Choroid plexus epithelial cell (primary cell): ENCODE measurements around the gene MICAL3.
"Not testable (repeated sequence)": the region's sequence is repeated elsewhere in the genome, so short reads cannot be mapped to it uniquely, and the experiment has no call there.

Source experiments
- DNase-seq: peaks from one replicate; pipeline ENCODE4 v3.0.0-alpha.2; 2010; ENCODE audit warnings: low read depth
- H3K4me3 ChIP-seq: 2 replicates; pipeline ENCODE4 v1.5.1; 2011; ENCODE audit warnings: low read depth, mild to moderate bottlenecking, control low read depth, low read length, moderate library complexity
- TF ChIP-seq, protein P1 (sequence below): conservative IDR thresholded peaks from 2 replicates; pipeline ENCODE4 v1.5.1; 2011; ENCODE audit warnings: low read depth, mild to moderate bottlenecking, control low read depth, inconsistent platforms, low read length, moderate library complexity

Gene MICAL3

DNA sequence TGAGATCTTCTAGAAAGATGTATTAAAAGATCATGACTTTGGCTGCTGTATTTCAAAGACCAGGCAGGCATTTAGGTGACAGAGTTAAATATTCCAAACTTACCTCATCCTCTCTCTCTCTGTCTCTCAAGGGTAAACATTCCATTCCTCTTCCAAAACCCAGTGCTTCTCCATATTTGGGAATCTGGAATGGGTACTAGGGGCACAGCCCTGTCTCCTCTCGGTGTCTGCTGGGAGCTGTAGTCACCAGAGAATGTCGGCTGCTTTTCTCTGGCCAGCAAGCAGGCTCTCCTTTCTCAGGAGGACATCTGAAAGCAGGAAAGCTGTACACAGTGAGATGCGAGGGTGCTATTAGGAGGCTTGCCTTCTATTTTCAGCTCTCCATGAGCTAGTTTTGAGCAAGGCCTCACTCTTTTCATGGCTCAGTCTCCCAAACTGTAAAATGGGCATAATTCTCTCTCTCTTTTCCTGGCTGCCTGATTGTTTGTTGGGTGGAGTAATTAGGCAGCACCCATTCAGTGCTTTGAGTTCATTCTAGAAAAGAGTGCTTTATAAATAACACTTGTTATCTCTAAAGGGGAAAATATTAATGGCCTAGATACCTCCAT, 44.1 kb upstream of the MICAL3 start:
- no peak for DNase-seq
- no peak overlapping the region for H3K4me3 ChIP-seq
- TF ChIP-seq, protein P1, sequence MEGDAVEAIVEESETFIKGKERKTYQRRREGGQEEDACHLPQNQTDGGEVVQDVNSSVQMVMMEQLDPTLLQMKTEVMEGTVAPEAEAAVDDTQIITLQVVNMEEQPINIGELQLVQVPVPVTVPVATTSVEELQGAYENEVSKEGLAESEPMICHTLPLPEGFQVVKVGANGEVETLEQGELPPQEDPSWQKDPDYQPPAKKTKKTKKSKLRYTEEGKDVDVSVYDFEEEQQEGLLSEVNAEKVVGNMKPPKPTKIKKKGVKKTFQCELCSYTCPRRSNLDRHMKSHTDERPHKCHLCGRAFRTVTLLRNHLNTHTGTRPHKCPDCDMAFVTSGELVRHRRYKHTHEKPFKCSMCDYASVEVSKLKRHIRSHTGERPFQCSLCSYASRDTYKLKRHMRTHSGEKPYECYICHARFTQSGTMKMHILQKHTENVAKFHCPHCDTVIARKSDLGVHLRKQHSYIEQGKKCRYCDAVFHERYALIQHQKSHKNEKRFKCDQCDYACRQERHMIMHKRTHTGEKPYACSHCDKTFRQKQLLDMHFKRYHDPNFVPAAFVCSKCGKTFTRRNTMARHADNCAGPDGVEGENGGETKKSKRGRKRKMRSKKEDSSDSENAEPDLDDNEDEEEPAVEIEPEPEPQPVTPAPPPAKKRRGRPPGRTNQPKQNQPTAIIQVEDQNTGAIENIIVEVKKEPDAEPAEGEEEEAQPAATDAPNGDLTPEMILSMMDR = no peak

DNA sequence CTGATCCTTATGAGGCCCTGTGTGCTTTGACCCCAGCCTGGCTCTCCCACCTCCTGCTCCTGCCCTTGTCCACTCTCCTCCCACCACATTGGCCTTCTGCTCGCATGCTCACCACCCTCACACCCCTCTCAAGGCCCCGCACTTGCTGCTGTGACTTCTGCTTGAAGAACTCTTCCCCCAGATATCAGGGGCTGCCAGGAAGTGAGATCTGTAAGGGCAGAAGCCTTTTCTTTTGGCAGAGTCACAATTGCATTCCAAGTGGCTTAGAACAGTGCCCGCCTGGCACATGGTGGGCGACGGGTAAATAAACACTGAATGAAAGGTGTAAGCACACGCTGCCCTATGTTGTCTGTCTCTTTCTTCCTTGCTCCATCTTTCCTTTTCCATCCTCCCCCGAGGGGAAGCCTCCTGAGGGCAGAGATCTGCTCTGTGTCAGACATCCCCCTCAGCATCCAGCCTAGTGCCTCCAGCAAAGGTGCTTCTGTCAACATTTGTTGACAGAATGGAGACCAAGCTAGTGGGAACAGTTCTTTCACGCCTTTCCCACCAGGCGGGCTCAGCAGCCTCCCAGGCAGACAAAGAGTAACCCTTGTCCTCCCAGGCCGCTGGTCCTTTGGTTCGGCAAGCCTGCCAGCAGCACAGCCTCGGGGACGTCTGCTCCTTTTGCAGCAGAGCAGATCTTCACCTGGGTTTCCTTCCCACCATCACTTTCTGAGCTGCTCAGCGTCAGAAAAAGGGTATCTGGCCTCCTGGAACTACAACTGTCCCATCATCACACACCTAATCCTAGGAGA, 43.4 kb upstream of the MICAL3 start:
- H3K4me3 ChIP-seq = no peak overlapping the region
- DNase-seq = no peak
- TF ChIP-seq, protein P1 = no peak

GRCh38 chr22:18067121-18067520, 42.8 kb upstream of the MICAL3 start:
- no peak for DNase-seq
- no peak overlapping the region for H3K4me3 ChIP-seq
- TF ChIP-seq, protein P1 = no peak

DNA sequence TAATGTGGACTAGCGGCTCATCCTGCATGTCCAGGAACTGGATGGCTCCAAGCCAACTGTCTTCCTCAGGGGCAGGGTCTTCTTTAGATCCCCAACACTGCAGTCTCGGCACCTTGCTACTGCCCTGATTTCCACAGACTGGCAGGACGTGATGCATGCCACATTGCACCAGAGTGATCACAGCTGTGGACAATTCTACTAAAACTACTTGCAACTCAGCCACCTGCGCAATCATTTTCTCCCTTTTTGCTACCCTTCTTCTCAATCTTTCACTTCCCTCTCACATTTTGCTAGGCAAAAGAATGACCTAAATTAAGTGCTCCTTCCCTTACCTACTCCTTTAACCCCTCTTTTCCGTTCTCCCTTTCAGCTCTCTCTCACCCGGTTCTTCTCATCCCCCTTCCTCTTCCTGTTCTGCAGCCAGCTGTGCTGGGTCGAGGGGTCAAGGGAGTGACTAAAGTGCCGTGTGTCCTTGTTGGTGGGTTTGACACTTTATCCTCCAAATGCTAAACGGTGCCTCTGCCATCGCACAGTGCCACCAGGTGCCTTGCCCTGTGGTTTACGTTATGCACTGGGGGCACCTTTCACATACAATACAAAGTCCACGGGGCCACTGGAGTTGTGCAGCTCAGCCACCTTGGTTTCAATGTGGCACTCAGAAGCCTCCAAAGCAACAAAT, 42.0 kb upstream of the MICAL3 start:
- H3K4me3 ChIP-seq = no peak overlapping the region
- TF ChIP-seq, protein P1 = no peak

DNA sequence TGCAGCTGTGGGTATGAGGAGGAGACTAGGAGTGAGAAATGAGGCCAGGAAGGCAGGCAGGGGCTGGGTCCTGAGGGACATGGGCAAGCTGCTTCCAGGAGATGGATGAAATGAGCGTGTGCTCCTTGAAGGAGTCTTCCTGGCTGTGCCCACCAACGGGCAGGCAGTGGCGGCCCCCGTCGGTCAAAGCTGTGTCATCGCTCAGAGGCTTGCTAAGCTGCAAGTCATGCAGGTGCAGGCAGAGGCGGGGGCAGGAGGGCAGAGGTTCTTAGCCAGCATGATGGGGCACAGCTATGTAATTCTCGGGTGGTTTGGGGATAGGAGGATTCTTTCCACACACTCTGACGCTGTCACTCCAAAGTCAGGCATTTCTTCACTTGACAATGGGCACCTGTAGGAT, 40.9 kb upstream of the MICAL3 start:
- TF ChIP-seq, protein P1 = no peak
- no peak for DNase-seq
- no peak overlapping the region for H3K4me3 ChIP-seq

More for the DNA sequence above, 42.0 kb upstream of the MICAL3 start:
- no peak for DNase-seq

DNA sequence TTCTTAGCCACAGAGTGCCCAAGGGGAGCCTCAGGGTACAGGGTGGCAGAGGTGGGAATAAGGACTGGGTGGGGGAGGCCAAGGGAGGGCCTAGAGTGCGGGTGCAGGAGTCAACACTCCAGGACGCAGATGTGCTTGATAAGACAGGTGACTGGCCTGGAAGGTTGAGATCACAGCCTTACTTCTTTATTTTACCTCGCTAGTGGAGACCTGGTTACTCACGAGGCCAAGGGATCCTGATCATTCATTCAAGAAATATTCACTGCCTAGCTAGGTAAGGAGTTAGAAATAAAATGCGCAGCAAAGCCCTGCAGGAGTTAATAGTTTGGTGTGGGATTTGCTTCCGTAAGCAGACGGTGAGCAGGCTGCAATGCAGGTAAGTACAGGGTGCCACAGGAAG, 40.3 kb upstream of the MICAL3 start:
- TF ChIP-seq, protein P1 = no peak
- no peak for DNase-seq
- no peak overlapping the region for H3K4me3 ChIP-seq

- DNase-seq, H3K4me3 ChIP-seq: not testable (repeated sequence)
Measured at GRCh38 chr22:18063715-18064114, 39.4 kb upstream of the MICAL3 start.
